Activated naive CD4-positive, alpha-beta T cell treated with anti-CD3 and anti-CD28 coated beads, Interleukin-2, amount 10 ng/mL, durations not matched to agents 7 days and 5 days (primary cell): ENCODE data around the gene FGGY.

Experiments used
- CTCF ChIA-PET: fragments of 350-600 bp; sonication (Branson Sonifier 250); formaldehyde crosslinking; loops from one replicate; lab custom pipeline; 2021; ENCODE audit warnings: antibody characterized with exemption; lab: Charles Lee
- DNase-seq: peaks from one replicate; pipeline ENCODE4 v3.0.0-alpha.2; 2020
- H3K27ac Mint-ChIP-seq: one replicate; pipeline ENCODE4 v1.8.0; 2021; ENCODE audit warnings: mild to moderate bottlenecking, moderate library complexity, mixed read lengths
- H3K27me3 Mint-ChIP-seq: one replicate; pipeline ENCODE4 v1.8.0; 2021; ENCODE audit warnings: mild to moderate bottlenecking, mixed read lengths
- H3K36me3 Mint-ChIP-seq: one replicate; pipeline ENCODE4 v1.8.0; 2021; ENCODE audit warnings: mixed read lengths
- H3K4me1 Mint-ChIP-seq: one replicate; pipeline ENCODE4 v1.8.0; 2021; ENCODE audit warnings: mixed read lengths
- H3K4me3 Mint-ChIP-seq: one replicate; pipeline ENCODE4 v1.8.0; 2021; ENCODE audit warnings: mild to moderate bottlenecking, moderate library complexity, mixed read lengths
- H3K9me3 Mint-ChIP-seq: one replicate; pipeline ENCODE4 v1.8.0; 2021; ENCODE audit warnings: mixed read lengths

The FGGY gene

DNA sequence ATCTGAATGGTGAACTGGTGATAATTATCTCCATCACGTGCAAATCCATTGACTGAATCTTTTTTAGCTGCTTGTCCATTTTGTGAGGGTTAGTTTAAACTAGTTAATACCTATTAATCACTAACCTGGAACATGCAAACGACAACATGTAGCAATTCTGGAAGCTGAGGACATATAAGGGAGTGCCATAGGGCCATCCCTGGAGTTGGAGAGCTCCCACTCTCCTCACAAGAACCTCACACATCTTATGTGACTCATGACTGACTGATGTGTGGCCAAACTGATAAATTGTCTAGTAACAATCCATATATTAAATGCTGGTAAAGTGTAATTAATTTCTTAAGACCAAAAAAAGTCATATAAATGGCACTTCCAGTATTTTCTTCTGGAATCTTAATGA is 454.9 kb downstream of the FGGY start:
- no peak overlapping the region for H3K4me3 Mint-ChIP-seq

DNA sequence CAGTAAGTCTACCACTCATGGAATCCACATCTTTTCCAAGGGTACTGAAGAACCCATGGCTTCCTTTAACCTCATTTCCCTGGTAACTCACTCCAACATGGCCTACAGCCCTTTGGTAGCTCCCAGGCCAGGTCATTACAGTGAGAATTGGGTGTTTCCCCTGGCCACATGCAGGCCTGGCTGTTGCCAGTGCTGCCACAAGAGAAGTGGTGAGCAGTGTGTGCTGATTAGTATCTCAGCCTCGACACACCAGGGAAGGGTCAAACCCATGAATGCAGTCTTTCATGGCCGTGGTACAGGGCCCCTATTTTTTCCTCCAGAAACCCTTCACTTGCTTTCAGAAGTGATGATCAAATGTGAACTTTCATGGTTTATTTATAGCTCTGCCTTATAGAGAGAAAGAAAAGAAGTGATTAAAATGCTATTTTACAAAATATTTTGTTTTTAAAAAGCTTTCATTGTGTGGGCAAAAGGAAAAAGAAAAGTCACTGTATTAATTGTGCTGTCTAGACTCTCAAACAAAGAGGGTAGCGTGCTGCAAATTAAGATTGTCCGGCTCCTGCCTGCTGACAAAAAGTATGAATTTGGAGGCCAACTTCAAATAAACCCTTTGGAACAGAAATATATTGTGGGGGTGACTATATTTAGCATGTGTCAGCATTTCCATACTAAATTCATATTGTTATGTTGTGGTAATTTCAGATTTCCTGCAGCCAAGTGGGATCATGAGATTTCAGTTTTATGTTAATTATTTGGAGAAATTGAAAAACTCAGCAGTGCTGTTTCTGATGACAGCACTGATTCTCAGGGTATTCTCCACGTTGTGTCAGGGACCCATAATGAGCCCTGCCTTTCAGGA is 455.9 kb downstream of the FGGY start:
- CTCF ChIA-PET, result no interaction called here
- Mint-ChIP-seq H3K4me3 (no peak overlapping the region), H3K27me3 (no peaks in the 10 kb centered on the region), H3K27ac (no peak overlapping the region), H3K36me3 (no peaks in the 10 kb centered on the region), H3K4me1 (no peaks in the 10 kb centered on the region), H3K9me3 (no peaks in the 10 kb centered on the region)
- DNase-seq, result no peak

More for the DNA sequence above, 454.9 kb downstream of the FGGY start:
- CTCF ChIA-PET, result interaction anchor here (0.6 to 1.5 kb wide), 3 partner anchors 10 to 1013 kb away, joined by 3 to 6 read pairs (median 3); no protein-coding TSS in a partner anchor
- no peak for DNase-seq
- Mint-ChIP-seq H3K36me3 (no peaks in the 10 kb centered on the region), H3K27ac (no peak overlapping the region), H3K27me3 (no peaks in the 10 kb centered on the region), H3K9me3 (no peaks in the 10 kb centered on the region), H3K4me1 (no peaks in the 10 kb centered on the region)

GRCh38 chr1:59755069-59755685 is 458.3 kb downstream of the FGGY start:
- H3K4me3 Mint-ChIP-seq, result no peak overlapping the region
- CTCF ChIA-PET, result interaction anchor here (1.0 to 1.1 kb wide), 2 partner anchors 52 to 75 kb away, joined by 3 to 4 read pairs; no protein-coding TSS in a partner anchor
- peaks cover 4% of the 10 kb centered on the region for H3K27me3 Mint-ChIP-seq
- no peaks in the 10 kb centered on the region for H3K36me3 Mint-ChIP-seq
- no peak overlapping the region for H3K27ac Mint-ChIP-seq
- H3K9me3 Mint-ChIP-seq, result no peaks in the 10 kb centered on the region
- H3K4me1 Mint-ChIP-seq, result peaks cover 9% of the 10 kb centered on the region
- DNase-seq, result no peak

DNA sequence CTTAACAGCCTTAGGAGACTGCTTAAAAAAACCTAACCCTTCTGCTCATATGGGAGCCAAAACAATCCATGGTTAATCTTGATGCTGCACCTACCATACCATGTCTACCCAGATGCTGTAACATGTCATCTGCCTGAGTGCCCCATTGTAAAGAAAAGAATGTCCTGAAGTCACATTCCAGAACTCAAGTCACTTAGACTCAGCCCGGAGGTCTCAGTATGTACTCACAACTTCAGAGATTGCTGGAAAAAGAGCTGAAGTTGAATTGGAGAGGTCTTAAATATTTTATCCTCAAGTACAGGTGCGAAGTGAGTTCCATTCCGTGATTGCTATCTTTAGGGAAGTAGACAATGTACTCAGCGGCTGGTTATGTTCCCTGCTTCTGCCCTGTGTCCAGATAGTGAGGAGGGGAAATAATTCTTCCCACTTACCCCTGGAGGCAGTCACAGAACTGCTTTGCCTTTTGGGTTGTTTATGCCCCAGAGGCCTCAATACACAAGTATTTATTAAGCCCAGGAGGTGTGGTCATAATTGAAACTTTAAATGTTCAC is 460.4 kb downstream of the FGGY start:
- Mint-ChIP-seq H3K27me3 (peaks cover 4% of the 10 kb centered on the region), H3K4me1 (peaks cover 9% of the 10 kb centered on the region), H3K27ac (no peak overlapping the region), H3K4me3 (no peak overlapping the region), H3K36me3 (no peaks in the 10 kb centered on the region), H3K9me3 (no peaks in the 10 kb centered on the region)
- CTCF ChIA-PET, result interaction anchor here (2.6 kb wide), 1 partner anchor 59 kb away, joined by 17 read pairs; no protein-coding TSS in a partner anchor
- DNase-seq, result no peak

DNA sequence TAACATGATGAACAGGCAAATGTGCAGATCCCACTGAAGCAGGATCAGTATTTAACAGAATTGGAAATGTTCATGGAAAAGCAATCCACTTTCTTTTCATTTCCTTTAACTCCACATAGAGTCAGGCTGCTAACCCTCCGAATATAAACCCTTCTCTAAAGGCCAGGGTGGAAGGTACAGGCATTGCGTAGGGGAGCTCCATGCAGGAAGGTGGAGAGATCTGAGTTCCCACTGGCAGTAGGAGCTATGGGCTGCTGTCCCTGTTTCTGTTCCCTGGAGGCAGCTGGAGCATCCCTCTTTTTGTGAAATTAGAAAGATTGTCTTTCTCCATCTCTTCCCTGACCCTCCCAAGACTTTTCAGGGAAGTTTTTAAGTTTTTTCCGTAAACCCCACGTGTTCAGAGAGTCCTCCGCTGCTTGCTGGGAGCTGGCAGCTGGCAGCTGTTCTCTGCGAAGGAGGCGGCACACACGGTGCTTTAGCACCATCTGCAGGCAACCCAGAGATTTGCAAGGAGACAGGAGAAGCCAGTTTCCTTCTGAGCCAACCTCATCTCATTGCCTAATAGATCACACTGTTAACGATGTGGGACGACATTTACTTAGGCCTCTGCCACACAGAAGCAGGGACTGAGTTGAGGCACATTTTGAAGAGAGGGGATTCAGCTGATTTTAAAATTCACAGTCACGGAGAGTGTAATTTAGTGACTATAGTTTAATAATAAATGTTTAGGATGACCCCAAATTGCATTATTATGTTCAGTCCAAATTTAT is 462.4 kb downstream of the FGGY start:
- Mint-ChIP-seq H3K27ac (no peak overlapping the region), H3K27me3 (peaks cover 4% of the 10 kb centered on the region), H3K9me3 (no peaks in the 10 kb centered on the region), H3K36me3 (no peaks in the 10 kb centered on the region), H3K4me3 (no peak overlapping the region), H3K4me1 (peaks cover 9% of the 10 kb centered on the region)
- peak; percentile 79 for DNase-seq
- CTCF ChIA-PET, result interaction anchor here (0.7 to 2.6 kb wide), 24 partner anchors 8 to 1260 kb away, joined by 3 to 17 read pairs (median 4); partner anchors contain the start of gene JUN

DNA sequence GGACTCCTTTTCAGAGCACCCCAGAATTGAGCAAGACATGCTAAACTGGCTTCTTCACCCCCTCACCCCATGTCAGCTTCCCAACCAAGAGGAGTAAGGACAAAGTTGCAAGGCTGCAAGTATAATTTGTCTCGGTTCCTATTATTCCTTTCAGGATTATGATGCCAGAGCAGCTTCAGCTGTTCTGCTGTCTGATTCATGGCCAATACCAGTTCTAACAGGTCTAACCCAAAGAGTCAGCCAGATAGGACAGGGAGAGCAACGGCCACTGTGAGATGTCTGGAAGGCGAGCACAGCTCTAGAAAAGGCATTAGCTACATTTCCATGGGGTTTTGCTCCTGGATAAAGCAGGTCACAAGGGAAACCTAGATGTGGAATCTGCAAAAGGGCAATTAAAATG is 464.5 kb downstream of the FGGY start:
- H3K4me1 Mint-ChIP-seq, result peaks cover 9% of the 10 kb centered on the region

GRCh38 chr1:59763418-59763817 is 466.5 kb downstream of the FGGY start:
- no peak overlapping the region for H3K4me3 Mint-ChIP-seq
- peaks cover 9% of the 10 kb centered on the region for H3K4me1 Mint-ChIP-seq
- H3K27me3 Mint-ChIP-seq, result peaks cover 4% of the 10 kb centered on the region
- H3K36me3 Mint-ChIP-seq, result no peaks in the 10 kb centered on the region
- no peak overlapping the region for H3K27ac Mint-ChIP-seq
- no peak for DNase-seq
- H3K9me3 Mint-ChIP-seq, result no peaks in the 10 kb centered on the region
- CTCF ChIA-PET, result no interaction called here

More for the DNA sequence above, 464.5 kb downstream of the FGGY start:
- Mint-ChIP-seq H3K9me3 (no peaks in the 10 kb centered on the region), H3K4me3 (no peak overlapping the region), H3K36me3 (no peaks in the 10 kb centered on the region), H3K27ac (no peak overlapping the region), H3K27me3 (peaks cover 4% of the 10 kb centered on the region)
- CTCF ChIA-PET, result interaction anchor here (0.8 to 2.2 kb wide), 5 partner anchors 10 to 989 kb away, joined by 3 to 10 read pairs (median 6); no protein-coding TSS in a partner anchor
- DNase-seq, result no peak

DNA sequence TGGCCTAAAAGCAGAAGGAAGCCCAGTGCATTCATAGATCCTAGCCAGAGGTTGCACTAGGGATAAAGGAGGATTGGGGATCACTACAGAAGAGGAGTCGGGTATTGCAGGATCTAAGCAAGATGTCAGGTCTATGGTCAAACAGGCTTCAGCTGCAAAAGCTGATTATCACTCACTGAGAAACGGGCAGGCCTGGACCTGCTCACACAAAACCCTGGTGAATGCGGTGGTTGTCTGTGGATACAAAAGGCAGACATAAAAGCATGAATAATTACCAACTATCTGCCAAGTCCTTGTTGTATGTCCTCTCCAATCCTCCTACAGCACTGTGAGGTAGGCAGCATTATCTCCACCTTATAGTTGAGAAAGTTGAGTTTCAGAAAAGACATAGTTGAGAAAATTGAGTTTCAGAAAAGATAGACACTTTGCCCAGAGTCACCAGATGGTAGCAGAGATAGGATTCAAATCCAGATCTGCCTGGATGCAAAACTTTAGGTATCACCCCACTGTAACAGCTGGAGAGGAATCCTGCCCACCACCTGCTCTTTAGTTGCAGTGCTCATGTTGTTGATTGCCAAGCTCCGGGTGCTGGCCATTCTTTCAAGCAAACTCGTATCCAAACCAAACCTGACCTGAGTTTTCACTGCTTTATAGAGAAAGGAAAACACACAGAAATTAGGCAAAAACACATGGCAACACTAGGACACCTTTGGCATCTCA is 468.3 kb downstream of the FGGY start:
- no peaks in the 10 kb centered on the region for H3K4me1 Mint-ChIP-seq
- no peak for DNase-seq
- H3K27ac Mint-ChIP-seq, result no peak overlapping the region
- H3K9me3 Mint-ChIP-seq, result no peaks in the 10 kb centered on the region
- no peak overlapping the region for H3K4me3 Mint-ChIP-seq
- CTCF ChIA-PET, result interaction anchor here (1.3 kb wide), 1 partner anchor 182 kb away, joined by 6 read pairs; no protein-coding TSS in a partner anchor
- H3K27me3 Mint-ChIP-seq, result no peaks in the 10 kb centered on the region
- no peaks in the 10 kb centered on the region for H3K36me3 Mint-ChIP-seq

GRCh38 chr1:59766227-59766855 is 469.4 kb downstream of the FGGY start:
- CTCF ChIA-PET, result interaction anchor here (0.9 to 1.5 kb wide), 3 partner anchors 59 to 1028 kb away, joined by 3 to 6 read pairs (median 4); no protein-coding TSS in a partner anchor
- Mint-ChIP-seq H3K4me3 (no peak overlapping the region), H3K27me3 (no peaks in the 10 kb centered on the region), H3K9me3 (no peaks in the 10 kb centered on the region), H3K36me3 (no peaks in the 10 kb centered on the region), H3K27ac (no peak overlapping the region), H3K4me1 (no peaks in the 10 kb centered on the region)
- no peak for DNase-seq

DNA sequence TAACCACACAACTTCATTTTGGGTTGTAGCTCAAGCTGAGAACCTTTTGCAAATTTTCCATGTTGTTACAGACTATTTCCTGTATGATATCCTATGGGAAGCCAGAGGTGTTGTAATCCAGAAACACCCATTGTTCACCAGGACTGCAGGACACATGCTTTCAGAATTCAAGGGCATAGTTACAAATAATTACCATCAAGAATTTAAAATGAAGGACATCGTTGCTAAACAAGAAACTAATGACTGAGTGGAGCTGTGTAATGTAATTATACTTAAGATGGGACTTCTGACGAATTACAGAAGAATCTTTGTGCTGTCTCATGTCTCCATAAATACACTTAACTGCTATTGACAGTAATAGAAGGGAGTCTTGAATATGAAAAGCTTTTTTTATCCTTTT is 470.2 kb downstream of the FGGY start:
- no peaks in the 10 kb centered on the region for H3K27me3 Mint-ChIP-seq
- no peaks in the 10 kb centered on the region for H3K36me3 Mint-ChIP-seq

GRCh38 chr1:59768792-59769735 is 472.2 kb downstream of the FGGY start:
- H3K36me3 Mint-ChIP-seq, result no peaks in the 10 kb centered on the region
- CTCF ChIA-PET, result interaction anchor here (0.6 to 1.2 kb wide), 2 partner anchors 10 to 178 kb away, joined by 3 read pairs; no protein-coding TSS in a partner anchor
- H3K27me3 Mint-ChIP-seq, result no peaks in the 10 kb centered on the region
- DNase-seq, result no peak
- no peaks in the 10 kb centered on the region for H3K4me1 Mint-ChIP-seq
- H3K27ac Mint-ChIP-seq, result no peak overlapping the region
- no peaks in the 10 kb centered on the region for H3K9me3 Mint-ChIP-seq
- no peak overlapping the region for H3K4me3 Mint-ChIP-seq

More for the DNA sequence above, 470.2 kb downstream of the FGGY start:
- Mint-ChIP-seq H3K4me1 (no peaks in the 10 kb centered on the region), H3K4me3 (no peak overlapping the region), H3K9me3 (no peaks in the 10 kb centered on the region), H3K27ac (no peak overlapping the region)
- no peak for DNase-seq
- CTCF ChIA-PET, result interaction anchor here (0.9 to 1.5 kb wide), 2 partner anchors 60 to 1029 kb away, joined by 3 to 4 read pairs; no protein-coding TSS in a partner anchor

DNA sequence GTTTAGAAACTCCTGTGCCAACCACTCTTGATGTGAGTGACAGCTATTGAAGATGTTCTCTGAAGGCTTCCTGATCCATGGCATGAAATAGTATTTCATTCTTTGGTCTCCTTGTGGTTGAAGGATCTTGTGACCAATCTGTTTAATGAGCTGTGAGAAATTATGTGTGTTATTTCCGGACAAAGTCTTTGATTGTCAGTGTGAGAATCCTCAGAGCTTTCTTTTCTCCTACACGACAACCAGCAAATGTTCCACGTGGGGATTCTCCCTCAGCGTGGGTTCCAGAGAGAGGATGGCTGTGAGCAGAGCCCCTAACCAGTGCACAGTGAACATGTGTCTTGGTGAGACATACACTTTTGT is 472.8 kb downstream of the FGGY start:
- no peaks in the 10 kb centered on the region for H3K4me1 Mint-ChIP-seq
- no peaks in the 10 kb centered on the region for H3K9me3 Mint-ChIP-seq
- no peaks in the 10 kb centered on the region for H3K36me3 Mint-ChIP-seq
- no peak overlapping the region for H3K27ac Mint-ChIP-seq
- H3K27me3 Mint-ChIP-seq, result no peaks in the 10 kb centered on the region
- CTCF ChIA-PET, result interaction anchor here (0.6 to 1.2 kb wide), 2 partner anchors 10 to 177 kb away, joined by 3 read pairs; no protein-coding TSS in a partner anchor
- no peak for DNase-seq
- no peak overlapping the region for H3K4me3 Mint-ChIP-seq
